Esophagus squamous epithelium (tissue), 5 donors: Measurements from ENCODE around the gene CMYA5. TPM values are rescaled to one million over a fixed set of nuclear protein-coding genes. Genes with fewer than 3 reads are reported as not detected.

Experiments
- DNase-seq: peaks from one replicate; lab custom pipeline; 2025; lab: John Stamatoyannopoulos, UW
- H3K27ac ChIP-seq, 4 donors: fragments of 200-600 bp; sonication (generic); one replicate each; pipeline ENCODE4 v1.5.1; 2016 to 2019; ENCODE audit warnings: mild to moderate bottlenecking in 1 of 4
- H3K27me3 ChIP-seq, 4 donors: fragments of 200-600 bp; sonication (generic); 1 replicate in 3 of 4; 2 replicates in 1 of 4; pipeline versions ENCODE4 v1.5.1 to v1.6.0; 2017 to 2021; ENCODE audit warnings: antibody characterized with exemption in 1 of 4
- H3K36me3 ChIP-seq, 3 donors: fragments of 200-600 bp; sonication (generic); one replicate each; pipeline ENCODE4 v1.5.1; 2016 to 2019
- H3K4me1 ChIP-seq, 3 donors: fragments of 200-600 bp; sonication (generic); one replicate each; pipeline ENCODE4 v1.5.1; 2017 to 2019
- H3K4me3 ChIP-seq, 4 donors: fragments of 200-600 bp; sonication (generic); 1 replicate in 3 of 4; 2 replicates in 1 of 4; pipeline ENCODE4 v1.5.1; 2016 to 2019; ENCODE audit warnings: mild to moderate bottlenecking in 2 of 4, moderate library complexity in 1 of 4
- H3K9me3 ChIP-seq, 3 donors: fragments of 200-600 bp; sonication (generic); one replicate each; pipeline ENCODE4 v1.5.1; 2016 to 2019
- POLR2A ChIP-seq, 4 donors: fragments of 450-650 bp; IDR thresholded peaks; one replicate each; pipeline ENCODE4 v1.6.1; 2017; ENCODE audit warnings: antibody characterized with exemption in 4 of 4, mild to moderate bottlenecking in 4 of 4, moderate library complexity in 3 of 4
- WGBS, 2 donors: methylation state at CpG; one replicate each; pipeline ENCODE4 v1.1.5; 2018; 5-methylcytosine and 5-hydroxymethylcytosine counted together
- intact Hi-C: fragments of 100-400 bp; cut with DNase I; formaldehyde crosslinking; loops from one replicate; pipeline ENCODE4 v1.15.0; 2022
- total RNA-seq, 4 donors: library from RNA; depleted of rRNA; stranded (reverse); fragments of >200 nt; gene quantifications; one replicate each; pipeline ENCODE4 v1.1.0, GENCODE V29; 2016
- TF ChIP-seq, protein P1 (sequence below), 6 experiments: fragments of 450-650 bp in 4 of 6; fragments of 200-600 bp in 2 of 6; sonication (generic) in 2 of 6; IDR thresholded peaks; one replicate each; pipeline ENCODE4 v1.5.1; 2016 to 2019; ENCODE audit warnings: antibody characterized with exemption in 6 of 6, mild to moderate bottlenecking in 4 of 6, moderate library complexity in 4 of 6
- donor health status: DM: yes; HTN: yes; CAD: no.

The CMYA5 gene
- total RNA-seq, 4 donors from 2014 or later, result 0.11 to 3.6 (median 0.81) TPM

DNA sequence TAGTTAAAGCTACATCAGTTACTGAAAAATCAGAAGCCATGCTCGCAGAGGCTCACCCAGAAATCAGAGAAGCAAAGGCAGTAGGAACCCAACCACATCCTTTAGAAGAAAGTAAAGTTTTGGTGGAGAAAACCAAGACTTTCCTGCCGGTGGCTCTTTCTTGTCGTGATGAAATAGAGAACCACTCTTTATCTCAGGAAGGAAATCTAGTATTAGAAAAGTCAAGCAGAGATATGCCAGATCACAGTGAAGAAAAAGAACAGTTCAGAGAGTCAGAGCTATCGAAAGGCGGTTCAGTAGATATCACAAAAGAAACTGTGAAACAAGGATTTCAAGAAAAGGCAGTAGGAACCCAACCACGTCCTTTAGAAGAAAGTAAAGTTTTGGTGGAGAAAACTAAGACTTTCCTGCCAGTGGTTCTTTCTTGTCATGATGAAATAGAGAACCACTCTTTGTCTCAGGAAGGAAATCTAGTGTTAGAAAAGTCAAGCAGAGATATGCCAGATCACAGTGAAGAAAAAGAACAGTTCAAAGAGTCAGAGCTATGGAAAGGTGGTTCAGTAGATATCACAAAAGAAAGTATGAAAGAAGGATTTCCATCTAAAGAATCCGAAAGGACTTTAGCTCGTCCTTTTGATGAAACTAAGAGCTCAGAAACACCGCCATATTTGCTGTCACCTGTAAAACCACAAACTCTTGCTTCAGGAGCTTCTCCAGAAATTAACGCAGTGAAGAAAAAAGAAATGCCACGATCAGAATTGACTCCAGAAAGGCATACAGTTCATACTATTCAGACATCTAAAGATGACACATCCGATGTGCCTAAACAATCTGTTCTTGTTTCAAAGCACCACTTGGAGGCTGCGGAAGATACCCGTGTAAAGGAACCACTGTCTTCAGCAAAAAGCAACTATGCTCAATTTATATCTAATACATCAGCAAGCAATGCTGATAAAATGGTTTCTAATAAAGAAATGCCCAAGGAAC is 47.2 kb downstream of the CMYA5 start:
- intact Hi-C loops, result no loop called here
- no peak for DNase-seq
- H3K9me3 ChIP-seq, result no peaks in the 10 kb centered on the region
- no peaks in the 10 kb centered on the region for H3K27me3 ChIP-seq
- WGBS, 2 donors, result 66 to 68% methylated on average over 14 of the region's 14 CpGs
- no peaks in the 10 kb centered on the region for H3K36me3 ChIP-seq
- no peak overlapping the region for H3K27ac ChIP-seq
- no peak overlapping the region for H3K4me3 ChIP-seq
- no peak for TF ChIP-seq POLR2A (IDR thresholded peaks at IDR 0.05)
- TF ChIP-seq, protein P1, sequence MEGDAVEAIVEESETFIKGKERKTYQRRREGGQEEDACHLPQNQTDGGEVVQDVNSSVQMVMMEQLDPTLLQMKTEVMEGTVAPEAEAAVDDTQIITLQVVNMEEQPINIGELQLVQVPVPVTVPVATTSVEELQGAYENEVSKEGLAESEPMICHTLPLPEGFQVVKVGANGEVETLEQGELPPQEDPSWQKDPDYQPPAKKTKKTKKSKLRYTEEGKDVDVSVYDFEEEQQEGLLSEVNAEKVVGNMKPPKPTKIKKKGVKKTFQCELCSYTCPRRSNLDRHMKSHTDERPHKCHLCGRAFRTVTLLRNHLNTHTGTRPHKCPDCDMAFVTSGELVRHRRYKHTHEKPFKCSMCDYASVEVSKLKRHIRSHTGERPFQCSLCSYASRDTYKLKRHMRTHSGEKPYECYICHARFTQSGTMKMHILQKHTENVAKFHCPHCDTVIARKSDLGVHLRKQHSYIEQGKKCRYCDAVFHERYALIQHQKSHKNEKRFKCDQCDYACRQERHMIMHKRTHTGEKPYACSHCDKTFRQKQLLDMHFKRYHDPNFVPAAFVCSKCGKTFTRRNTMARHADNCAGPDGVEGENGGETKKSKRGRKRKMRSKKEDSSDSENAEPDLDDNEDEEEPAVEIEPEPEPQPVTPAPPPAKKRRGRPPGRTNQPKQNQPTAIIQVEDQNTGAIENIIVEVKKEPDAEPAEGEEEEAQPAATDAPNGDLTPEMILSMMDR (IDR thresholded peaks at IDR 0.05), result no peak
- no peaks in the 10 kb centered on the region for H3K4me1 ChIP-seq

DNA sequence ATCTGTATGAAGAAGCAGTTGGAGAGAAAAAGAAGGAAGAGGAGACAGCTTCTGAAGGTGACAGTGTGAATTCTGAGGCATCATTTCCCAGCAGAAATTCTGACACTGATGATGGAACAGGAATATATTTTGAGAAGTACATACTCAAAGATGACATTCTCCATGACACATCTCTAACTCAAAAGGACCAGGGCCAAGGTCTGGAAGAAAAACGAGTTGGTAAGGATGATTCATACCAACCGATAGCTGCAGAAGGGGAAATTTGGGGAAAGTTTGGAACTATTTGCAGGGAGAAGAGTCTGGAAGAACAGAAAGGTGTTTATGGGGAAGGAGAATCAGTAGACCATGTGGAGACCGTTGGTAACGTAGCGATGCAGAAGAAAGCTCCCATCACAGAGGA is 48.7 kb downstream of the CMYA5 start:
- intact Hi-C loops, result no loop called here
- Histone ChIP-seq H3K9me3 (no peaks in the 10 kb centered on the region), H3K4me3 (no peak overlapping the region), H3K27me3 (no peaks in the 10 kb centered on the region), H3K27ac (no peak overlapping the region), H3K36me3 (no peaks in the 10 kb centered on the region), H3K4me1 (no peaks in the 10 kb centered on the region)
- 73 to 75% methylated on average over 5 of the region's 5 CpGs for WGBS, 2 donors
- DNase-seq, result no peak
- no peak for TF ChIP-seq POLR2A (IDR thresholded peaks at IDR 0.05)
- TF ChIP-seq, protein P1 (IDR thresholded peaks at IDR 0.05), result no peak

DNA sequence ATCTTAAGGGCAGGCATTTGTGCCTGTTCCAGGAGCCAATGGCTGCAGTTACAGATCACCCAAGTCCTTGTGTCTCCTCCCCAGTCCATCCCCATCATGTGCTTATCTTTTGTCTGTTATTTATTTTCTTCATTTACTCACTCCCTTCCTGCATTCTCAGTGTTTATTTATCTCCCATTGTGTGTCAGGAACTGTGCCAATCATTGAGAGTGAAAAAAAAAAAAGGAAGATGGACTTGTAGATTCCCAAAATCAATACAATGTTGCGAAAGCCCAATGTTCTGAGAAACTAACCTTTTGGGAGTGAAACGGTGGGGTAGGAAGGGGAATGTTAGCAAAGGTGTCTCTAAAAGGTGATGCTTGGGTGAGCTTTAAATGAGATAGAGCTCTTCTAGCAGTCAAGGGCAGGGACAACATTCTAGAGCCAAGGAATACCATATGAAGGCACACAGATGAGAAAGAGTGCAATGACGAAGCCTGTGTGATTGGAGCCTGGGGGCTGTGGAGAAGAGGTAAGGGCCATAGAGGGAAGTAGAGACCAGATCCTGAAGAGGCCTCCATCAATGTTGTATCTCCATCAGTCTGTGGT is 53.0 kb downstream of the CMYA5 start:
- Histone ChIP-seq H3K36me3 (no peaks in the 10 kb centered on the region), H3K4me3 (no peak overlapping the region), H3K9me3 (no peaks in the 10 kb centered on the region), H3K27me3 (no peaks in the 10 kb centered on the region), H3K27ac (no peak overlapping the region), H3K4me1 (no peaks in the 10 kb centered on the region)
- WGBS, 2 donors, result 88 to 93% methylated on average over 3 of the region's 3 CpGs
- DNase-seq, result no peak
- intact Hi-C loops, result no loop called here
- no peak for TF ChIP-seq POLR2A (IDR thresholded peaks at IDR 0.05)
- TF ChIP-seq, protein P1 (IDR thresholded peaks at IDR 0.05), result no peak

DNA sequence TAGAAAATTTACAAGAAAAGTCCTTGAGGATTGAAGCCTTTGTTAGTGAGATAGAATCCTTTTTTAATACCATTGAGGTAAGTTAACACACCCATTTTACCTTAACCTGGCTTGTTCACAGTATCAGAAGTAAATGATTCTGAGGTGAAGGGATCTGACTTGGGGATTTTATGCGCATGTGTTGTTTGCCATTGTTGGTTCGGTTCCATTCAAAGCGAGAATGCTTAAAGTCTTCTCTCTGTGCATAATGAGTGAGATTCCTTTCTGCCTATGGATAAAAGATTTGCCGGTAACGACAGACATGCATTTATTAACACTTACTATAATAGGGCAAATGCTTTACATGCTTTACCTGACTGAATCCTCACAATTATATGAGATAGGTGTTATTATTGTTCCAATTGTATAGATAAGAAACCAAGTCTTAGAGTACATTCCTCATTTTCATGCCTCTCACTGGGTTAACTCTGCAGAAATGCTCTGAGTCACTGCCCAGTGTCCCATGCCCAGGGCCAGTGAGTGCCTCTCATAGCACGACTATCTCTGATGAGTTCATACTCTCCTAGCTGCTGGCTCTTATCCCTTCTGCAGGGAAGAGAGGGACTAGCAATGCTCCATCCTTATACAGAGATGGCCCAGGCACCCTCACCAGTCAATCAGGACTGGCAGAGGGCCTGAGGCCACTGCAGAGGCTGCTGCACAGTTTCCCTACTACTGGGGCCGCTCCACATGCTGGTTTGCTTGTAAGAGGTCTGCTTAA is 54.4 kb downstream of the CMYA5 start:
- WGBS, 2 donors, result 87 to 89% methylated on average over 7 of the region's 7 CpGs
- DNase-seq, result no peak
- no peaks in the 10 kb centered on the region for H3K4me1 ChIP-seq
- H3K36me3 ChIP-seq, result no peaks in the 10 kb centered on the region
- no peak overlapping the region for H3K27ac ChIP-seq
- H3K9me3 ChIP-seq, result no peaks in the 10 kb centered on the region
- TF ChIP-seq, protein P1 (IDR thresholded peaks at IDR 0.05), result no peak
- TF ChIP-seq POLR2A (IDR thresholded peaks at IDR 0.05), result no peak
- H3K4me3 ChIP-seq, result no peak overlapping the region
- H3K27me3 ChIP-seq, result no peaks in the 10 kb centered on the region
- intact Hi-C loops, result no loop called here
